HFF-Myc (cell line): ENCODE data around the gene SNX17.

Source experiments
- DNase-seq: peaks from one replicate; pipeline ENCODE4 v3.0.0-alpha.2; 2011; ENCODE audit warnings: low read depth; ENCODE audit errors: extremely low read depth
- H3K4me3 ChIP-seq: replicated peaks from 2 replicates; pipeline ENCODE4 v1.5.1; 2011; ENCODE audit warnings: low read depth, mild to moderate bottlenecking, control low read depth, low read length
- CTCF ChIP-seq: IDR thresholded peaks from 2 replicates; pipeline ENCODE4 v1.5.1; 2012; ENCODE audit warnings: mild to moderate bottlenecking, low read depth, low read length, control low read depth; ENCODE audit errors: missing control alignments

SNX17 gene

GRCh38 chr2:27380626-27381545 lies 10.5 kb downstream of the SNX17 start, which contains the start of gene ZNF513:
TSS of gene ZNF513 (minus strand) at chr2:27380734. CDS start at chr2:27380526, 208 bp downstream.
- TF ChIP-seq CTCF: no peak
- peak; percentile 81 for DNase-seq
- H3K4me3 ChIP-seq: peak within 1 kb of the TSS; percentile 57

GRCh38 chr2:27381577-27382181 lies 11.3 kb downstream of the SNX17 start:
- TF ChIP-seq CTCF: no peak
- DNase-seq: no peak
- no peak overlapping the region for H3K4me3 ChIP-seq

- no peak for DNase-seq
- no peak for TF ChIP-seq CTCF
- H3K4me3 ChIP-seq: no peak overlapping the region
These were observed 20.6 kb downstream of the SNX17 start for GRCh38 chr2:27390822-27391679.

GRCh38 chr2:27393225-27393624 lies 22.8 kb downstream of the SNX17 start:
- no peak overlapping the region for H3K4me3 ChIP-seq
- TF ChIP-seq CTCF: no peak
- no peak for DNase-seq

- TF ChIP-seq CTCF: no peak
- no peak overlapping the region for H3K4me3 ChIP-seq
- DNase-seq: no peak
These were observed 28.5 kb downstream of the SNX17 start for GRCh38 chr2:27398962-27399361.

- no peak for DNase-seq
- no peak for TF ChIP-seq CTCF
- no peak overlapping the region for H3K4me3 ChIP-seq
These were observed 30.1 kb downstream of the SNX17 start for GRCh38 chr2:27400348-27401135.
